Measurements from ENCODE around the gene CXCR4. TPM values are rescaled to one million over a fixed set of nuclear protein-coding genes. Genes with fewer than 3 reads are reported as not detected.

Gene CXCR4
- total RNA-seq, 1 donor = not detected

- H3K4me3 ChIP-seq (ENCODE audit: low read depth, low read length) = no peak overlapping the region
- TF ChIP-seq, protein P1, sequence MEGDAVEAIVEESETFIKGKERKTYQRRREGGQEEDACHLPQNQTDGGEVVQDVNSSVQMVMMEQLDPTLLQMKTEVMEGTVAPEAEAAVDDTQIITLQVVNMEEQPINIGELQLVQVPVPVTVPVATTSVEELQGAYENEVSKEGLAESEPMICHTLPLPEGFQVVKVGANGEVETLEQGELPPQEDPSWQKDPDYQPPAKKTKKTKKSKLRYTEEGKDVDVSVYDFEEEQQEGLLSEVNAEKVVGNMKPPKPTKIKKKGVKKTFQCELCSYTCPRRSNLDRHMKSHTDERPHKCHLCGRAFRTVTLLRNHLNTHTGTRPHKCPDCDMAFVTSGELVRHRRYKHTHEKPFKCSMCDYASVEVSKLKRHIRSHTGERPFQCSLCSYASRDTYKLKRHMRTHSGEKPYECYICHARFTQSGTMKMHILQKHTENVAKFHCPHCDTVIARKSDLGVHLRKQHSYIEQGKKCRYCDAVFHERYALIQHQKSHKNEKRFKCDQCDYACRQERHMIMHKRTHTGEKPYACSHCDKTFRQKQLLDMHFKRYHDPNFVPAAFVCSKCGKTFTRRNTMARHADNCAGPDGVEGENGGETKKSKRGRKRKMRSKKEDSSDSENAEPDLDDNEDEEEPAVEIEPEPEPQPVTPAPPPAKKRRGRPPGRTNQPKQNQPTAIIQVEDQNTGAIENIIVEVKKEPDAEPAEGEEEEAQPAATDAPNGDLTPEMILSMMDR (IDR thresholded peaks at IDR 0.05; ENCODE audit: insufficient read depth, low read depth, low read length) = no peak
Observed at GRCh38 chr2:136136931-136137330, 19.0 kb upstream of the CXCR4 start.

GRCh38 chr2:136135921-136136906 lies 18.3 kb upstream of the CXCR4 start:
- H3K4me3 ChIP-seq (ENCODE audit: low read depth, low read length) = no peak overlapping the region
- DNase-seq (ENCODE audit: low read depth) = no peak
- TF ChIP-seq, protein P1 (IDR thresholded peaks at IDR 0.05; ENCODE audit: insufficient read depth, low read depth, low read length) = no peak

More at GRCh38 chr2:136136931-136137330, 19.0 kb upstream of the CXCR4 start:
- no peak for DNase-seq (ENCODE audit: low read depth)

GRCh38 chr2:136135462-136135861 lies 17.5 kb upstream of the CXCR4 start:
- no peak overlapping the region for H3K4me3 ChIP-seq (ENCODE audit: low read depth, low read length)
- TF ChIP-seq, protein P1 (IDR thresholded peaks at IDR 0.05; ENCODE audit: insufficient read depth, low read depth, low read length) = no peak
- DNase-seq (ENCODE audit: low read depth) = no peak

- H3K4me3 ChIP-seq (ENCODE audit: low read depth, low read length) = no peak overlapping the region
- TF ChIP-seq, protein P1 (IDR thresholded peaks at IDR 0.05; ENCODE audit: insufficient read depth, low read depth, low read length) = no peak
- no peak for DNase-seq (ENCODE audit: low read depth)
Observed at GRCh38 chr2:136134126-136134525, 16.2 kb upstream of the CXCR4 start.

- no peak for DNase-seq (ENCODE audit: low read depth)
- TF ChIP-seq, protein P1 (IDR thresholded peaks at IDR 0.05; ENCODE audit: insufficient read depth, low read depth, low read length) = no peak
- no peak overlapping the region for H3K4me3 ChIP-seq (ENCODE audit: low read depth, low read length)
Observed at GRCh38 chr2:136133586-136133985, 15.6 kb upstream of the CXCR4 start.

DNA sequence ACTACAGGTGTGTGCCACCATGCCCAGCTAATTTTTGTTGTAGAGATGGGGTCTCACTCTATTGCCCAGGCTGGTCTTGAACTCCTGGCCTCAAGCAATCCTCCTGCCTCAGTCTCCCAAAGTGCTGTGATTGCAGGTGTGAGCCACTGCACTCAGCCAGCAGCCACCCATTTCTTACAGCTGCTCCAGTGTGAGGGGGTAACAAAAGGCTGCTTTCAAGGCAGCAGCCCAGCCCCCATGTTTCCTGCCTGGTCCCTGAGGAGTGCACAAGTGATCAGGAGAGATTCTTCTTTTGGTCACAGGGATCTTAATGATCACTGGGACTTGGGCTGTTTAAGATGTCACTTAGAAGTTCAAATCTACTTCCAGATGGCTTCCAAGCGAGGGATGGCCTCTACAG lies 15.2 kb upstream of the CXCR4 start:
- DNase-seq (ENCODE audit: low read depth) = no peak
- TF ChIP-seq, protein P1 (IDR thresholded peaks at IDR 0.05; ENCODE audit: insufficient read depth, low read depth, low read length) = no peak

More for the DNA sequence above, 15.2 kb upstream of the CXCR4 start:
- no peak overlapping the region for H3K4me3 ChIP-seq (ENCODE audit: low read depth, low read length)
